ENCODE results near the gene SCAMP2. TPM values are rescaled to one million over a fixed set of nuclear protein-coding genes. Genes with fewer than 3 reads are reported as not detected.

Gene SCAMP2
- total and polyA plus RNA-seq, 10 of the 15 experiments (the other 5 are each of a cell fraction or from before 2014, with no cell fraction given): 10.9 to 158 (median 99.6) TPM

GRCh38 chr15:74857082-74857655, 16.0 kb downstream of the SCAMP2 start (continued):
- TF ChIP-seq ZNF622 (IDR thresholded peaks at IDR 0.05): no peak
- TF ChIP-seq EED (IDR thresholded peaks at IDR 0.05; ENCODE audit: low read depth): peak; percentile 92
- TF ChIP-seq RBBP5 (conservative IDR thresholded peaks at IDR 0.05): no peak
- 0 out of 2 replicates have a peak, but pooled peaks have one; percentile 6 for TF ChIP-seq BACH1 (IDR thresholded peaks at IDR 0.05; ENCODE audit: borderline replicate concordance)
- TF ChIP-seq MEF2A (IDR thresholded peaks at IDR 0.05; ENCODE audit: insufficient read depth, low read depth, low read length): 0 out of 2 replicates have a peak, but pooled peaks have one; percentile 22
- TF ChIP-seq KDM1A (IDR thresholded peaks at IDR 0.05; ENCODE audit: borderline replicate concordance): no peak
- TF ChIP-seq NFYB (IDR thresholded peaks at IDR 0.05; ENCODE audit: insufficient read depth, low read depth, low read length): no peak
- TF ChIP-seq YY1 (IDR thresholded peaks at IDR 0.05; ENCODE audit: low read depth, low read length): peak; percentile 22; the same call in 1 of the 2 replicates
- peak; percentile 56; the same call in 1 of the 2 replicates for TF ChIP-seq JUNB (IDR thresholded peaks at IDR 0.05)
- peak; percentile 45 for TF ChIP-seq SKIL (IDR thresholded peaks at IDR 0.05; ENCODE audit: low read depth, poor library complexity, severe bottlenecking)
- TF ChIP-seq CBFB (IDR thresholded peaks at IDR 0.05; ENCODE audit: low read depth): peak; percentile 71; the same call in 1 of the 2 replicates
- 0 out of 2 replicates have a peak, but pooled peaks have one; percentile 26 for TF ChIP-seq TCF12 (IDR thresholded peaks at IDR 0.05; ENCODE audit: low read depth, low read length)
- no peak for TF ChIP-seq IRF3 (IDR thresholded peaks at IDR 0.05)
- TF ChIP-seq KLF5 (IDR thresholded peaks at IDR 0.05; ENCODE audit: partially characterized antibody): no peak
- no peak for TF ChIP-seq CUX1 (IDR thresholded peaks at IDR 0.05; ENCODE audit: insufficient replicate concordance, low read depth, low read length)
- TF ChIP-seq SMARCA5 (IDR thresholded peaks at IDR 0.05): 0 out of 2 replicates have a peak, but pooled peaks have one; percentile 23
- no peak for TF ChIP-seq ZSCAN29 (IDR thresholded peaks at IDR 0.05)
- TF ChIP-seq SMAD1 (IDR thresholded peaks at IDR 0.05; ENCODE audit: low read depth, partially characterized antibody): no peak
- TF ChIP-seq ZBED1 (IDR thresholded peaks at IDR 0.05; ENCODE audit: borderline replicate concordance): peak; percentile 60; the same call in 1 of the 2 replicates
